ENCODE measurements around the gene UNC50. TPM values are rescaled to one million over a fixed set of nuclear protein-coding genes. Genes with fewer than 3 reads are reported as not detected.

UNC50 gene
- total and polyA plus RNA-seq, 4 donors, result 22.2 to 37.9 (median 29.8) TPM

DNA sequence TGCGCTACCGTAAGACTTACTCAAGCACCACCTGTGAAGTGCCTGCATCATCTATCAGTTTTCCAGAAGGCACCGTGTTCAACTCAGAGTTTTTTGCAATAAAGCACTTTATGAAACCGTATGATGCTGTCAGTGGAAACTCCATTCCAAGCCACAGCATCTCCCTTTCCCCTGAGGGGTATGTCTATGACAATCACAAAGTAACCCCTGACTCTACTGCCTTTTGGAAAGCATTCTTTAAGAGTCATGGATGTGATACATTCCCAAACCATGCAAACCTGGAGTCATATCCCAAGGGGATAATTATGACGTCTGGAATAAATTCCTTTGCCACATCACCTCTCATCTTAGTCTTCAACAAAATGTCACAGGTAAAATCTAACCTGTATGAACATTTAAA, 39.2 kb downstream of the UNC50 start:
- H3K9me3 ChIP-seq (ENCODE audit: control insufficient read depth in 4 of 4, low read length in 3 of 4), result no peaks in the 10 kb centered on the region
- H3K36me3 ChIP-seq (ENCODE audit: control insufficient read depth in 4 of 4, insufficient read depth in 3 of 4, low read depth in 1 of 4, low read length in 3 of 4), result peaks cover 0 to 6% (median 0%) of the 10 kb centered on the region in 4 donors
- WGBS, result 85% methylated on average over 5 of the region's 5 CpGs
- H3K9ac ChIP-seq (ENCODE audit: low read depth in 1 of 2, low read length in 2 of 2), result no peak overlapping the region
- H3K27me3 ChIP-seq (ENCODE audit: control insufficient read depth in 4 of 4, insufficient read depth in 4 of 4, low read length in 3 of 4), result no peaks in the 10 kb centered on the region
- TF ChIP-seq, protein P1, sequence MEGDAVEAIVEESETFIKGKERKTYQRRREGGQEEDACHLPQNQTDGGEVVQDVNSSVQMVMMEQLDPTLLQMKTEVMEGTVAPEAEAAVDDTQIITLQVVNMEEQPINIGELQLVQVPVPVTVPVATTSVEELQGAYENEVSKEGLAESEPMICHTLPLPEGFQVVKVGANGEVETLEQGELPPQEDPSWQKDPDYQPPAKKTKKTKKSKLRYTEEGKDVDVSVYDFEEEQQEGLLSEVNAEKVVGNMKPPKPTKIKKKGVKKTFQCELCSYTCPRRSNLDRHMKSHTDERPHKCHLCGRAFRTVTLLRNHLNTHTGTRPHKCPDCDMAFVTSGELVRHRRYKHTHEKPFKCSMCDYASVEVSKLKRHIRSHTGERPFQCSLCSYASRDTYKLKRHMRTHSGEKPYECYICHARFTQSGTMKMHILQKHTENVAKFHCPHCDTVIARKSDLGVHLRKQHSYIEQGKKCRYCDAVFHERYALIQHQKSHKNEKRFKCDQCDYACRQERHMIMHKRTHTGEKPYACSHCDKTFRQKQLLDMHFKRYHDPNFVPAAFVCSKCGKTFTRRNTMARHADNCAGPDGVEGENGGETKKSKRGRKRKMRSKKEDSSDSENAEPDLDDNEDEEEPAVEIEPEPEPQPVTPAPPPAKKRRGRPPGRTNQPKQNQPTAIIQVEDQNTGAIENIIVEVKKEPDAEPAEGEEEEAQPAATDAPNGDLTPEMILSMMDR (IDR thresholded peaks at IDR 0.05; ENCODE audit: low read depth, low read length, missing input control), result no peak
- TF ChIP-seq FOXA2 (IDR thresholded peaks at IDR 0.05) (no peak), TAF1 (conservative IDR thresholded peaks at IDR 0.05) (no peak), ATF3 (IDR thresholded peaks at IDR 0.05) (no peak), SP1 (IDR thresholded peaks at IDR 0.05) (no peak), RAD21 (IDR thresholded peaks at IDR 0.05) (no peak), EGR1 (IDR thresholded peaks at IDR 0.05; ENCODE audit: low read depth in 2 of 2) (no peak), ZBTB33 (IDR thresholded peaks at IDR 0.05) (no peak), NR2F2 (IDR thresholded peaks at IDR 0.05) (no peak), FOXA1 (IDR thresholded peaks at IDR 0.05) (no peak), RXRA (IDR thresholded peaks at IDR 0.05) (no peak), HNF4G (IDR thresholded peaks at IDR 0.05) (no peak), JUND (IDR thresholded peaks at IDR 0.05) (no peak), GABPA (IDR thresholded peaks at IDR 0.05 in 1 of 2, conservative IDR thresholded peaks at IDR 0.05 in 1 of 2) (no peak), YY1 (IDR thresholded peaks at IDR 0.05) (no peak)
- TF ChIP-seq, protein P2, sequence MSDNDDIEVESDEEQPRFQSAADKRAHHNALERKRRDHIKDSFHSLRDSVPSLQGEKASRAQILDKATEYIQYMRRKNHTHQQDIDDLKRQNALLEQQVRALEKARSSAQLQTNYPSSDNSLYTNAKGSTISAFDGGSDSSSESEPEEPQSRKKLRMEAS (IDR thresholded peaks at IDR 0.05), result no peak
- TF ChIP-seq, protein P3, sequence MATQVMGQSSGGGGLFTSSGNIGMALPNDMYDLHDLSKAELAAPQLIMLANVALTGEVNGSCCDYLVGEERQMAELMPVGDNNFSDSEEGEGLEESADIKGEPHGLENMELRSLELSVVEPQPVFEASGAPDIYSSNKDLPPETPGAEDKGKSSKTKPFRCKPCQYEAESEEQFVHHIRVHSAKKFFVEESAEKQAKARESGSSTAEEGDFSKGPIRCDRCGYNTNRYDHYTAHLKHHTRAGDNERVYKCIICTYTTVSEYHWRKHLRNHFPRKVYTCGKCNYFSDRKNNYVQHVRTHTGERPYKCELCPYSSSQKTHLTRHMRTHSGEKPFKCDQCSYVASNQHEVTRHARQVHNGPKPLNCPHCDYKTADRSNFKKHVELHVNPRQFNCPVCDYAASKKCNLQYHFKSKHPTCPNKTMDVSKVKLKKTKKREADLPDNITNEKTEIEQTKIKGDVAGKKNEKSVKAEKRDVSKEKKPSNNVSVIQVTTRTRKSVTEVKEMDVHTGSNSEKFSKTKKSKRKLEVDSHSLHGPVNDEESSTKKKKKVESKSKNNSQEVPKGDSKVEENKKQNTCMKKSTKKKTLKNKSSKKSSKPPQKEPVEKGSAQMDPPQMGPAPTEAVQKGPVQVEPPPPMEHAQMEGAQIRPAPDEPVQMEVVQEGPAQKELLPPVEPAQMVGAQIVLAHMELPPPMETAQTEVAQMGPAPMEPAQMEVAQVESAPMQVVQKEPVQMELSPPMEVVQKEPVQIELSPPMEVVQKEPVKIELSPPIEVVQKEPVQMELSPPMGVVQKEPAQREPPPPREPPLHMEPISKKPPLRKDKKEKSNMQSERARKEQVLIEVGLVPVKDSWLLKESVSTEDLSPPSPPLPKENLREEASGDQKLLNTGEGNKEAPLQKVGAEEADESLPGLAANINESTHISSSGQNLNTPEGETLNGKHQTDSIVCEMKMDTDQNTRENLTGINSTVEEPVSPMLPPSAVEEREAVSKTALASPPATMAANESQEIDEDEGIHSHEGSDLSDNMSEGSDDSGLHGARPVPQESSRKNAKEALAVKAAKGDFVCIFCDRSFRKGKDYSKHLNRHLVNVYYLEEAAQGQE (IDR thresholded peaks at IDR 0.05), result no peak
- H3K4me1 ChIP-seq (ENCODE audit: control insufficient read depth in 4 of 4, insufficient read depth in 4 of 4, low read length in 3 of 4), result no peaks in the 10 kb centered on the region
- H3K4me3 ChIP-seq (ENCODE audit: low read depth in 1 of 3, low read length in 3 of 3), result no peak overlapping the region
- H3K27ac ChIP-seq (ENCODE audit: low read depth in 1 of 2, low read length in 2 of 2), result no peak overlapping the region
- no peak for DNase-seq (ENCODE audit: low spot score)

- no peaks in the 10 kb centered on the region for H3K27me3 ChIP-seq (ENCODE audit: control insufficient read depth in 4 of 4, insufficient read depth in 4 of 4, low read length in 3 of 4)
- H3K36me3 ChIP-seq (ENCODE audit: control insufficient read depth in 4 of 4, insufficient read depth in 3 of 4, low read depth in 1 of 4, low read length in 3 of 4), result peaks cover 0 to 4% (median 0%) of the 10 kb centered on the region in 4 donors
- H3K9me3 ChIP-seq (ENCODE audit: control insufficient read depth in 4 of 4, low read length in 3 of 4), result no peaks in the 10 kb centered on the region
- no peak overlapping the region for H3K27ac ChIP-seq (ENCODE audit: low read depth in 1 of 2, low read length in 2 of 2)
- no peak overlapping the region for H3K4me3 ChIP-seq (ENCODE audit: low read depth in 1 of 3, low read length in 3 of 3)
- 92% methylated on average over 4 of the region's 4 CpGs for WGBS
- no peak for DNase-seq (ENCODE audit: low spot score)
- TF ChIP-seq EGR1 (IDR thresholded peaks at IDR 0.05; ENCODE audit: low read depth in 2 of 2), result no peak
- no peak for TF ChIP-seq RAD21 (IDR thresholded peaks at IDR 0.05)
- TF ChIP-seq YY1 (IDR thresholded peaks at IDR 0.05), result no peak
- no peak overlapping the region for H3K9ac ChIP-seq (ENCODE audit: low read depth in 1 of 2, low read length in 2 of 2)
- no peaks in the 10 kb centered on the region for H3K4me1 ChIP-seq (ENCODE audit: control insufficient read depth in 4 of 4, insufficient read depth in 4 of 4, low read length in 3 of 4)
These were observed 40.1 kb downstream of the UNC50 start for GRCh38 chr2:98648451-98648850.
